IPS-NIHi11 (cell line): Measurements from ENCODE around the gene SETX.
"Not testable (repeated sequence)": the region's sequence is repeated elsewhere in the genome, so short reads cannot be mapped to it uniquely, and the experiment has no call there.

Experiments
- DNase-seq: peaks from one replicate; pipeline ENCODE4 v3.0.0; 2012; ENCODE audit warnings: mixed read lengths, low spot score

Gene SETX

GRCh38 chr9:132354637-132355355 is at the start of gene SETX:
Gene SETX, minus strand, starts transcription at chr9:132354986. Its CDS starts 5,558 bp downstream, at chr9:132349428.
- peak; percentile 100 for DNase-seq

- no peak for DNase-seq
Observed at GRCh38 chr9:132404228-132404881, 49.6 kb upstream of the SETX start.

GRCh38 chr9:132401824-132402223 is 47.0 kb upstream of the SETX start:
- DNase-seq: no peak

GRCh38 chr9:132395560-132395959 is 40.8 kb upstream of the SETX start:
- DNase-seq: no peak

GRCh38 chr9:132391449-132391848 is 36.7 kb upstream of the SETX start:
- no peak for DNase-seq

GRCh38 chr9:132390966-132391365 is 36.2 kb upstream of the SETX start:
- DNase-seq: no peak

- no peak for DNase-seq
Observed at GRCh38 chr9:132387133-132387532, 32.3 kb upstream of the SETX start.

- DNase-seq: no peak
Observed at GRCh38 chr9:132384376-132384775, 29.6 kb upstream of the SETX start.

GRCh38 chr9:132383462-132383883 is 28.7 kb upstream of the SETX start:
- no peak for DNase-seq

- DNase-seq: no peak
Observed at GRCh38 chr9:132381966-132382541, 27.3 kb upstream of the SETX start.

GRCh38 chr9:132378416-132378815 is 23.6 kb upstream of the SETX start:
- not testable (repeated sequence) for DNase-seq

GRCh38 chr9:132377769-132378168 is 23.0 kb upstream of the SETX start:
- DNase-seq: not testable (repeated sequence)

GRCh38 chr9:132372177-132373095 is 17.6 kb upstream of the SETX start:
- DNase-seq: no peak

GRCh38 chr9:132370592-132370991 is 15.8 kb upstream of the SETX start:
- no peak for DNase-seq

- DNase-seq: no peak
Observed at GRCh38 chr9:132369421-132369820, 14.6 kb upstream of the SETX start.

- no peak for DNase-seq
Observed at GRCh38 chr9:132367613-132368313, 13.0 kb upstream of the SETX start.

GRCh38 chr9:132366481-132366880 is 11.7 kb upstream of the SETX start:
- DNase-seq: no peak

GRCh38 chr9:132365986-132366385 is 11.2 kb upstream of the SETX start:
- no peak for DNase-seq

- no peak for DNase-seq
Observed at GRCh38 chr9:132364068-132364467, 9.3 kb upstream of the SETX start.

GRCh38 chr9:132357764-132358163 is 3.0 kb upstream of the SETX start:
- DNase-seq: no peak

GRCh38 chr9:132356324-132356924 is 1.6 kb upstream of the SETX start:
- DNase-seq: no peak
